HepG2 (cell line): Measurements from ENCODE around the gene MYLK2. TPM values are rescaled to one million over a fixed set of nuclear protein-coding genes. Genes with fewer than 3 reads are reported as not detected.

ENCODE experiments used
- AFF4 ChIP-seq: sonication (generic); formaldehyde crosslinking; IDR thresholded peaks from 2 replicates; pipeline ENCODE4 v1.4.0; 2020; ENCODE audit warnings: missing genetic modification reagents
- ASH2L ChIP-seq: fragments of 300-600, 200-600 bp; sonication (generic); IDR thresholded peaks from 2 replicates; pipeline ENCODE4 v1.7.0; 2017; ENCODE audit warnings: low read depth, mild to moderate bottlenecking, moderate library complexity, mixed read lengths, low read length; ENCODE audit not compliant: insufficient read length
- CAMTA2 ChIP-seq: sonication (generic); formaldehyde crosslinking; IDR thresholded peaks from 2 replicates; pipeline ENCODE4 v1.4.0; 2020; ENCODE audit warnings: mild to moderate bottlenecking, missing genetic modification reagents, borderline replicate concordance
- CBFB ChIP-seq: sonication (generic); formaldehyde crosslinking; IDR thresholded peaks from 2 replicates; pipeline ENCODE4 v1.4.0; 2020; ENCODE audit warnings: missing genetic modification reagents
- FOXM1 ChIP-seq: sonication (generic); formaldehyde crosslinking; IDR thresholded peaks from 2 replicates; pipeline ENCODE4 v1.5.0; 2020; ENCODE audit warnings: missing genetic modification reagents
- MTA1 ChIP-seq: sonication (generic); formaldehyde crosslinking; IDR thresholded peaks from 2 replicates; pipeline ENCODE4 v1.4.0; 2020; ENCODE audit warnings: missing genetic modification reagents, mild to moderate bottlenecking, borderline replicate concordance
- PAX8 ChIP-seq: sonication (generic); formaldehyde crosslinking; IDR thresholded peaks from 2 replicates; pipeline ENCODE4 v1.8.0; 2022; ENCODE audit warnings: mild to moderate bottlenecking, missing genetic modification reagents, borderline replicate concordance
- RBFOX2 ChIP-seq: fragments of 200-400 bp; formaldehyde crosslinking; IDR thresholded peaks from 2 replicates; pipeline ENCODE4 v1.6.1; 2017; ENCODE audit warnings: low read depth, mild to moderate bottlenecking, low read length
- REPIN1 ChIP-seq: sonication (generic); formaldehyde crosslinking; IDR thresholded peaks from 2 replicates; pipeline ENCODE4 v1.8.0; 2022; ENCODE audit warnings: missing genetic modification reagents, low read depth, mild to moderate bottlenecking, borderline replicate concordance
- TBX2 ChIP-seq: sonication (generic); formaldehyde crosslinking; IDR thresholded peaks from 2 replicates; pipeline ENCODE4 v1.5.0; 2020; ENCODE audit warnings: missing genetic modification reagents, mild to moderate bottlenecking, borderline replicate concordance
- TGIF2 ChIP-seq: IDR thresholded peaks from 2 replicates; pipeline ENCODE4 v1.6.1; 2016; ENCODE audit warnings: control low read depth, missing compliant biosample characterization
- USF2 ChIP-seq, 2 experiments: sonication (generic) in 1 of 2; formaldehyde crosslinking in 1 of 2; IDR thresholded peaks; 2 replicates each; pipeline versions ENCODE4 v1.5.1 to v1.6.1; 2011 to 2020; ENCODE audit warnings: borderline replicate concordance in 1 of 2, low read depth in 1 of 2, low read length in 1 of 2, mild to moderate bottlenecking in 1 of 2, missing genetic modification reagents in 1 of 2, moderate library complexity in 1 of 2
- ZNF543 ChIP-seq: sonication (generic); formaldehyde crosslinking; IDR thresholded peaks from 2 replicates; pipeline ENCODE4 v1.4.0; 2020; ENCODE audit warnings: mild to moderate bottlenecking, missing genetic modification reagents
- ZNF740 ChIP-seq: sonication (generic); formaldehyde crosslinking; IDR thresholded peaks from 2 replicates; pipeline ENCODE4 v1.4.0; 2020; ENCODE audit warnings: missing genetic modification reagents
- ZNF776 ChIP-seq: sonication (generic); formaldehyde crosslinking; IDR thresholded peaks from 2 replicates; pipeline ENCODE4 v1.4.0; 2020; ENCODE audit warnings: mild to moderate bottlenecking, missing genetic modification reagents
- polyA plus RNA-seq, 8 experiments: library from polyadenylated mRNA; depleted of rRNA in 3 of 8; stranded (reverse) in 7 of 8; unstranded in 1 of 8; fragments of >200 nt; fragmentation: Illumina TruSeq in 4 of 8; extraction: Trizol in 4 of 8; gene quantifications; 2 replicates each; pipeline versions ENCODE4 v1.2.1 to v1.2.3, GENCODE V29; 2011 to 2016; ENCODE audit warnings: low read depth in 4 of 8, missing spikeins in 1 of 8, mixed read lengths in 1 of 8; ENCODE audit not compliant: insufficient read depth in 1 of 8
- total RNA-seq, 5 experiments: library from RNA; depleted of rRNA; stranded (reverse); fragments of >200 nt; fragmentation: Illumina TruSeq; extraction: Trizol; gene quantifications; 2 replicates each; pipeline ENCODE4 v1.2.3, GENCODE V29; 2016; ENCODE audit warnings: low read depth in 1 of 5
- TF ChIP-seq, protein P1 (sequence below): sonication (generic); formaldehyde crosslinking; IDR thresholded peaks from 2 replicates; pipeline ENCODE4 v1.5.0; 2020; ENCODE audit warnings: mild to moderate bottlenecking, missing genetic modification reagents, borderline replicate concordance
- TF ChIP-seq, protein P2 (sequence below): sonication (generic); formaldehyde crosslinking; IDR thresholded peaks from 2 replicates; pipeline ENCODE4 v1.8.0; 2022; ENCODE audit warnings: mild to moderate bottlenecking, missing genetic modification reagents, moderate library complexity

MYLK2 gene
- total and polyA plus RNA-seq, 2 of the 13 experiments (the other 11 are each of a cell fraction or from before 2014, with no cell fraction given): 0.27 TPM; not detected in 1

GRCh38 chr20:31869942-31870725 is 51.0 kb downstream of the MYLK2 start, which contains the start of the genes DUSP15 and TTLL9 (continued):
- TF ChIP-seq CBFB (CRISPR knock-in tag) (0 out of 2 replicates have a peak, but pooled peaks have one; percentile 21), FOXM1 (CRISPR knock-in tag) (no peak), CAMTA2 (CRISPR knock-in tag) (0 out of 2 replicates have a peak, but pooled peaks have one; percentile 80), AFF4 (CRISPR knock-in tag) (no peak), ZNF543 (CRISPR knock-in tag) (0 out of 2 replicates have a peak, but pooled peaks have one; percentile 37), TBX2 (CRISPR knock-in tag) (peak; percentile 14), ZNF740 (CRISPR knock-in tag) (no peak), ASH2L (peak; percentile 47), REPIN1 (CRISPR knock-in tag) (peak; percentile 35; the same call in 1 of the 2 replicates), ZNF776 (CRISPR knock-in tag) (peak; percentile 75; the same call in 1 of the 2 replicates), TGIF2 (CRISPR knock-in tag) (0 out of 2 replicates have a peak, but pooled peaks have one; percentile 58), RBFOX2 (0 out of 2 replicates have a peak, but pooled peaks have one; percentile 32), MTA1 (CRISPR knock-in tag) (peak; percentile 46; the same call in 1 of the 2 replicates), USF2 (IDR thresholded peaks at IDR 0.05; ENCODE audit: low read depth, low read length) (0 out of 2 replicates have a peak, but pooled peaks have one; percentile 25), USF2 (CRISPR knock-in tag; IDR thresholded peaks at IDR 0.05; ENCODE audit: borderline replicate concordance) (no peak), PAX8 (CRISPR knock-in tag) (0 out of 2 replicates have a peak, but pooled peaks have one; percentile 44)
- TF ChIP-seq, protein P1, sequence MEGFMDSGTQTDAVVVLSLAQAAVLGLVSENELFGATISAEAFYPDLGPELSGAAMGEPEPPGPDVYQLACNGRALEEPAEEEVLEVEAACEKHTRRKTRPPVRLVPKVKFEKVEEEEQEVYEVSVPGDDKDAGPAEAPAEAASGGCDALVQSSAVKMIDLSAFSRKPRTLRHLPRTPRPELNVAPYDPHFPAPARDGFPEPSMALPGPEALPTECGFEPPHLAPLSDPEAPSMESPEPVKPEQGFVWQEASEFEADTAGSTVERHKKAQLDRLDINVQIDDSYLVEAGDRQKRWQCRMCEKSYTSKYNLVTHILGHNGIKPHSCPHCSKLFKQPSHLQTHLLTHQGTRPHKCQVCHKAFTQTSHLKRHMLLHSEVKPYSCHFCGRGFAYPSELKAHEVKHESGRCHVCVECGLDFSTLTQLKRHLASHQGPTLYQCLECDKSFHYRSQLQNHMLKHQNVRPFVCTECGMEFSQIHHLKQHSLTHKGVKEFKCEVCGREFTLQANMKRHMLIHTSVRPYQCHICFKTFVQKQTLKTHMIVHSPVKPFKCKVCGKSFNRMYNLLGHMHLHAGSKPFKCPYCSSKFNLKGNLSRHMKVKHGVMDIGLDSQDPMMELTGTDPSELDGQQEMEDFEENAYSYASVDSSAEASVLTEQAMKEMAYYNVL (CRISPR knock-in tag): peak; percentile 56; the same call in 1 of the 2 replicates
- TF ChIP-seq, protein P2, sequence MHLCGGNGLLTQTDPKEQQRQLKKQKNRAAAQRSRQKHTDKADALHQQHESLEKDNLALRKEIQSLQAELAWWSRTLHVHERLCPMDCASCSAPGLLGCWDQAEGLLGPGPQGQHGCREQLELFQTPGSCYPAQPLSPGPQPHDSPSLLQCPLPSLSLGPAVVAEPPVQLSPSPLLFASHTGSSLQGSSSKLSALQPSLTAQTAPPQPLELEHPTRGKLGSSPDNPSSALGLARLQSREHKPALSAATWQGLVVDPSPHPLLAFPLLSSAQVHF: 0 out of 2 replicates have a peak, but pooled peaks have one; percentile 40
